Activated CD8-positive, alpha-beta T cell treated with anti-CD3 and anti-CD28 coated beads for 36 hours (primary cell): ENCODE results near the gene MT3. TPM values are rescaled to one million over a fixed set of nuclear protein-coding genes. Genes with fewer than 3 reads are reported as not detected.

ENCODE experiments used
- ATAC-seq: fragments of 200-7000 bp; cut with Tn5 transposase; one replicate; pipeline ENCODE4 v1.10.0; 2021; ENCODE audit warnings: mild to moderate bottlenecking, moderate library complexity
- CTCF ChIA-PET: fragments of 350-600 bp; sonication (Branson Sonifier 250); formaldehyde crosslinking; loops from one replicate; lab custom pipeline; 2021; ENCODE audit warnings: antibody characterized with exemption; lab: Charles Lee
- POLR2A ChIA-PET: fragments of 350-600 bp; sonication (Branson Sonifier 250); formaldehyde crosslinking; loops from one replicate; lab custom pipeline; 2021; ENCODE audit warnings: antibody characterized with exemption; lab: Charles Lee
- DNase-seq: peaks from one replicate; pipeline ENCODE4 v3.0.0-alpha.2; 2020
- H3K27ac Mint-ChIP-seq: one replicate; pipeline ENCODE4 v1.8.0; 2021; ENCODE audit warnings: mild to moderate bottlenecking, mixed read lengths
- H3K27me3 Mint-ChIP-seq: one replicate; pipeline ENCODE4 v1.8.0; 2021; ENCODE audit warnings: mixed read lengths
- H3K36me3 Mint-ChIP-seq: one replicate; pipeline ENCODE4 v1.8.0; 2021; ENCODE audit warnings: low read depth, mixed read lengths
- H3K4me1 Mint-ChIP-seq: one replicate; pipeline ENCODE4 v1.8.0; 2021; ENCODE audit warnings: low read depth, mixed read lengths
- H3K4me3 Mint-ChIP-seq: one replicate; pipeline ENCODE4 v1.8.0; 2021; ENCODE audit warnings: mild to moderate bottlenecking, moderate library complexity, mixed read lengths
- H3K9me3 Mint-ChIP-seq: one replicate; pipeline ENCODE4 v1.8.0; 2021; ENCODE audit warnings: mixed read lengths
- CTCF ChIP-seq: fragments of 200-600 bp; IDR thresholded peaks from one replicate; pipeline ENCODE4 v1.8.0; 2022; ENCODE audit warnings: antibody characterized with exemption, mild to moderate bottlenecking
- intact Hi-C: fragments of 100-400 bp; cut with micrococcal nuclease; formaldehyde crosslinking; loops from one replicate; pipeline ENCODE4 v1.10.0; 2022
- total RNA-seq, 2 experiments: library from RNA; stranded (reverse); gene quantifications; one replicate each; pipeline ENCODE4 v1.2.3, GENCODE V29; 2021

The MT3 gene
- total RNA-seq, 2 experiments from 2014 or later, result 30.7 to 33.6 TPM

- no peak overlapping the region for H3K4me3 Mint-ChIP-seq
- ATAC-seq, result no peak
- peaks cover 22% of the 10 kb centered on the region for H3K4me1 Mint-ChIP-seq
- ChIA-PET POLR2A (no interaction called here), CTCF (interaction anchor here (1.9 kb wide), 1 partner anchor 11 kb away, joined by 11 read pairs; no protein-coding TSS in a partner anchor)
- no peak for TF ChIP-seq CTCF
- peaks cover 48% of the 10 kb centered on the region for H3K27me3 Mint-ChIP-seq
- no peak overlapping the region for H3K27ac Mint-ChIP-seq
- no peak for DNase-seq
- H3K36me3 Mint-ChIP-seq, result no peaks in the 10 kb centered on the region
- intact Hi-C loops, result no loop called here
- H3K9me3 Mint-ChIP-seq, result no peaks in the 10 kb centered on the region
These were observed 39.4 kb downstream of the MT3 start for GRCh38 chr16:56628486-56629350.

GRCh38 chr16:56629531-56629930 is 40.2 kb downstream of the MT3 start:
- ChIA-PET CTCF (interaction anchor here (1.3 to 1.9 kb wide), 4 partner anchors 11 to 44 kb away, joined by 3 to 11 read pairs (median 6); no protein-coding TSS in a partner anchor), POLR2A (no interaction called here)
- no peak for ATAC-seq
- Mint-ChIP-seq H3K36me3 (no peaks in the 10 kb centered on the region), H3K4me3 (no peak overlapping the region), H3K9me3 (no peaks in the 10 kb centered on the region), H3K27me3 (peaks cover 56% of the 10 kb centered on the region), H3K27ac (no peak overlapping the region), H3K4me1 (peaks cover 22% of the 10 kb centered on the region)
- DNase-seq, result no peak
- intact Hi-C loops, result no loop called here
- TF ChIP-seq CTCF, result no peak

- Mint-ChIP-seq H3K27me3 (peaks cover 59% of the 10 kb centered on the region), H3K36me3 (no peaks in the 10 kb centered on the region), H3K27ac (no peak overlapping the region), H3K4me3 (no peak overlapping the region), H3K4me1 (peaks cover 23% of the 10 kb centered on the region), H3K9me3 (no peaks in the 10 kb centered on the region)
- peak; percentile 39 for ATAC-seq
- CTCF ChIA-PET, result interaction anchor here (0.7 to 2.2 kb wide), 7 partner anchors 9 to 72 kb away, joined by 3 to 11 read pairs (median 6); no protein-coding TSS in a partner anchor
- POLR2A ChIA-PET, result no interaction called here
- no peak for DNase-seq
- intact Hi-C loops, result no loop called here
- no peak for TF ChIP-seq CTCF
These were observed 40.8 kb downstream of the MT3 start for GRCh38 chr16:56630134-56630533.

- Mint-ChIP-seq H3K27me3 (peaks cover 60% of the 10 kb centered on the region), H3K9me3 (no peaks in the 10 kb centered on the region), H3K4me1 (peaks cover 21% of the 10 kb centered on the region), H3K27ac (no peak overlapping the region), H3K4me3 (no peak overlapping the region), H3K36me3 (no peaks in the 10 kb centered on the region)
- TF ChIP-seq CTCF, result no peak
- intact Hi-C loops, result no loop called here
- CTCF ChIA-PET, result interaction anchor here (0.9 to 2.2 kb wide), 5 partner anchors 11 to 71 kb away, joined by 3 to 8 read pairs (median 6); no protein-coding TSS in a partner anchor
- POLR2A ChIA-PET, result interaction anchor here (0.7 to 1.2 kb wide), 2 partner anchors 24 to 25 kb away, joined by 3 read pairs; no protein-coding TSS in a partner anchor
- DNase-seq, result no peak
- no peak for ATAC-seq
These were observed 41.9 kb downstream of the MT3 start for GRCh38 chr16:56631197-56631596.

- Mint-ChIP-seq H3K9me3 (no peaks in the 10 kb centered on the region), H3K36me3 (no peaks in the 10 kb centered on the region), H3K4me3 (peak overlapping the region; percentile 58), H3K27me3 (peaks cover 61% of the 10 kb centered on the region), H3K27ac (no peak overlapping the region), H3K4me1 (peaks cover 17% of the 10 kb centered on the region)
- CTCF ChIA-PET, result interaction anchor here (1.7 to 2.2 kb wide), 2 partner anchors 11 to 70 kb away, joined by 6 to 8 read pairs; no protein-coding TSS in a partner anchor
- POLR2A ChIA-PET, result interaction anchor here (0.7 to 1.2 kb wide), 2 partner anchors 24 to 26 kb away, joined by 3 read pairs; no protein-coding TSS in a partner anchor
- TF ChIP-seq CTCF, result no peak
- DNase-seq (no peak), ATAC-seq (no peak)
- intact Hi-C loops, result no loop called here
These were observed 42.5 kb downstream of the MT3 start for GRCh38 chr16:56631832-56632155.
